B cell (primary cell): ENCODE results near the gene ANKRD44. TPM values are rescaled to one million over a fixed set of nuclear protein-coding genes. Genes with fewer than 3 reads are reported as not detected.

Source experiments
- ATAC-seq: fragments of 200-7000 bp; cut with Tn5 transposase; one replicate; pipeline ENCODE4 v1.10.0; 2021; ENCODE audit warnings: low read depth, mild to moderate bottlenecking, moderate number of reproducible peaks, moderate library complexity
- CTCF ChIA-PET: fragments of 350-600 bp; sonication (Branson Sonifier 250); formaldehyde crosslinking; loops from one replicate; lab custom pipeline; 2021; ENCODE audit warnings: antibody characterized with exemption, inconsistent platforms; lab: Charles Lee
- POLR2A ChIA-PET: fragments of 350-600 bp; sonication (Branson Sonifier 250); formaldehyde crosslinking; loops from one replicate; lab custom pipeline; 2021; ENCODE audit warnings: antibody characterized with exemption; lab: Charles Lee
- DNase-seq: peaks from one replicate; pipeline ENCODE4 v3.0.0; 2013
- H2AFZ ChIP-seq: 2 replicates; pipeline ENCODE4 v1.6.1; 2012; ENCODE audit warnings: mild to moderate bottlenecking, low read depth, low read length; ENCODE audit not compliant: insufficient read depth, poor library complexity, severe bottlenecking
- H3K27ac ChIP-seq, 2 donors: 1 replicate in 1 of 2; 2 replicates in 1 of 2; pipeline ENCODE4 v1.5.1; 2012 to 2013; ENCODE audit warnings: low read length in 2 of 2, mild to moderate bottlenecking in 2 of 2, moderate library complexity in 1 of 2
- H3K27me3 ChIP-seq, 4 experiments: fragments of 200-600 bp in 1 of 4; sonication (generic) in 1 of 4; replicated peaks in 1 of 4; 1 replicate in 2 of 4; 2 replicates in 2 of 4; pipeline versions ENCODE4 v1.6.1 to v1.7.0; 2013 to 2016; ENCODE audit warnings: low read length in 3 of 4, mild to moderate bottlenecking in 2 of 4, mixed read lengths in 1 of 4, moderate library complexity in 1 of 4; ENCODE audit not compliant: insufficient read depth in 4 of 4, control insufficient read depth in 3 of 4; ENCODE audit errors: control extremely low read depth in 1 of 4
- H3K36me3 ChIP-seq, 2 experiments: replicated peaks in 1 of 2; 1 replicate in 1 of 2; 2 replicates in 1 of 2; pipeline versions ENCODE4 v1.6.1 to v1.7.1; 2013; ENCODE audit warnings: low read length in 1 of 2; ENCODE audit not compliant: insufficient read depth in 2 of 2, control insufficient read depth in 1 of 2; ENCODE audit errors: control extremely low read depth in 1 of 2, extremely low read depth in 1 of 2
- H3K4me1 ChIP-seq, 2 donors: fragments of 200-600 bp in 1 of 2; sonication (generic) in 1 of 2; 1 replicate in 1 of 2; 2 replicates in 1 of 2; pipeline versions ENCODE4 v1.5.1 to v1.6.1; 2013 to 2017; ENCODE audit warnings: low read length in 2 of 2; ENCODE audit not compliant: control insufficient read depth in 2 of 2, insufficient read depth in 2 of 2
- H3K4me2 ChIP-seq: replicated peaks from 2 replicates; pipeline ENCODE3; 2012; ENCODE audit warnings: mild to moderate bottlenecking, low read depth, low read length; ENCODE audit not compliant: poor library complexity, severe bottlenecking
- H3K4me3 ChIP-seq, 5 experiments: fragments of 200-600 bp in 1 of 5; sonication (generic) in 1 of 5; 1 replicate in 3 of 5; 2 replicates in 2 of 5; pipeline versions ENCODE4 v1.5.1 to v1.7.0; 2011 to 2016; ENCODE audit warnings: low read length in 4 of 5, mild to moderate bottlenecking in 4 of 5, low read depth in 2 of 5, control low read depth in 1 of 5, moderate library complexity in 1 of 5; ENCODE audit not compliant: insufficient read depth in 1 of 5; ENCODE audit errors: control extremely low read depth in 1 of 5, extremely low read depth in 1 of 5
- H3K79me2 ChIP-seq: fragments of 200-600 bp; sonication (generic); one replicate; pipeline ENCODE4 v1.6.0; 2016; ENCODE audit warnings: low read length; ENCODE audit not compliant: control insufficient read depth, insufficient read depth
- H3K9ac ChIP-seq: fragments of 200-600 bp; sonication (generic); 2 replicates; pipeline ENCODE4 v1.6.1; 2017; ENCODE audit warnings: mild to moderate bottlenecking, low read length, moderate library complexity
- H3K9me3 ChIP-seq, 3 donors: one replicate each; pipeline versions ENCODE4 v1.6.1 to v1.7.1; 2013; ENCODE audit warnings: low read length in 2 of 3; ENCODE audit not compliant: control insufficient read depth in 2 of 3, insufficient read depth in 1 of 3; ENCODE audit errors: control extremely low read depth in 1 of 3
- H4K20me1 ChIP-seq: 2 replicates; pipeline ENCODE4 v1.6.0; 2012; ENCODE audit warnings: mild to moderate bottlenecking, low read length; ENCODE audit not compliant: insufficient read depth, control insufficient read depth, poor library complexity, severe bottlenecking
- H3K27ac Mint-ChIP-seq: one replicate; pipeline ENCODE4 v1.8.0; 2021; ENCODE audit warnings: mixed read lengths
- H3K27me3 Mint-ChIP-seq: one replicate; pipeline ENCODE4 v1.8.0; 2021; ENCODE audit warnings: mixed read lengths
- H3K4me1 Mint-ChIP-seq: one replicate; pipeline ENCODE4 v1.8.0; 2021; ENCODE audit warnings: mixed read lengths
- H3K4me3 Mint-ChIP-seq: one replicate; pipeline ENCODE4 v1.8.0; 2021; ENCODE audit warnings: mixed read lengths
- H3K9me3 Mint-ChIP-seq: one replicate; pipeline ENCODE4 v1.8.0; 2022; ENCODE audit warnings: mixed read lengths; ENCODE audit not compliant: insufficient read depth
- CTCF ChIP-seq: fragments of 200-600 bp; IDR thresholded peaks from one replicate; pipeline ENCODE4 v1.8.0; 2022; ENCODE audit warnings: antibody characterized with exemption, mild to moderate bottlenecking
- EZH2 ChIP-seq: IDR thresholded peaks from 2 replicates; pipeline ENCODE4 v1.6.1; 2012; ENCODE audit warnings: borderline replicate concordance, low read depth, mild to moderate bottlenecking, moderate library complexity, low read length; ENCODE audit not compliant: insufficient read depth, poor library complexity, severe bottlenecking
- WGBS: methylation state at CpG from one replicate; pipeline ENCODE4 v1.1.5; 2013; ENCODE audit warnings: missing lambda C conversion rate; ENCODE audit not compliant: insufficient coverage; 5-methylcytosine and 5-hydroxymethylcytosine counted together
- intact Hi-C: fragments of 100-400 bp; cut with micrococcal nuclease; formaldehyde crosslinking; loops from one replicate; pipeline ENCODE4 v1.10.0; 2022
- polyA plus RNA-seq: library from polyadenylated mRNA; depleted of rRNA; stranded (reverse); fragments of >200 nt; gene quantifications from 2 replicates; pipeline ENCODE4 v1.2.3, GENCODE V29; 2012
- total RNA-seq, 2 donors: library from RNA; stranded (reverse); fragments of 120-200 nt in 1 of 2; gene quantifications; 1 replicate in 1 of 2; 2 replicates in 1 of 2; pipeline versions ENCODE4 v1.2.3 to v1.2.4, GENCODE V29; 2013 to 2022

ANKRD44 gene
- total and polyA plus RNA-seq, 2 donors (not counting 1 experiment from before 2014, with no cell fraction given): 92.6 to 457 TPM

GRCh38 chr2:197137826-197138477 lies 172.6 kb downstream of the ANKRD44 start:
- no peak for TF ChIP-seq EZH2
- no peak for TF ChIP-seq CTCF
- peak overlapping the region; percentile 89 for H3K27ac Mint-ChIP-seq
- DNase-seq: no peak
- Histone ChIP-seq H3K9me3 (no peaks in the 10 kb centered on the region), H3K4me3 (peak overlapping the region in 1 of 5 experiments; percentile 6), H3K27ac (peak overlapping the region; percentile 31 to 82), H3K27me3 (no peaks in the 10 kb centered on the region), H4K20me1 (no peaks in the 10 kb centered on the region), H3K9ac (no peak overlapping the region), H3K4me1 (peaks cover 82 to 84% of the 10 kb centered on the region in 2 donors), H2AFZ (no peak overlapping the region), H3K36me3 (peaks cover 15 to 38% of the 10 kb centered on the region in 2 experiments), H3K79me2 (peaks cover 89% of the 10 kb centered on the region), H3K4me2 (peak overlapping the region; percentile 45)
- no peak for ATAC-seq
- POLR2A ChIA-PET: interaction anchor here (0.8 kb wide), 1 partner anchor 119 kb away, joined by 3 read pairs; no protein-coding TSS in a partner anchor
- intact Hi-C loops: no loop called here
- no peaks in the 10 kb centered on the region for H3K9me3 Mint-ChIP-seq
- WGBS: 43% methylated on average over 1 of the region's 3 CpGs
- peaks cover 85% of the 10 kb centered on the region for H3K4me1 Mint-ChIP-seq
- CTCF ChIA-PET: interaction anchor here (0.6 to 14.3 kb wide), 8 partner anchors 11 to 170 kb away, joined by 3 to 130 read pairs (median 6); no protein-coding TSS in a partner anchor
- no peaks in the 10 kb centered on the region for H3K27me3 Mint-ChIP-seq
- peak overlapping the region; percentile 64 for H3K4me3 Mint-ChIP-seq

- H3K9ac ChIP-seq: no peak overlapping the region
- Mint-ChIP-seq H3K4me1 (peaks cover 85% of the 10 kb centered on the region), H3K9me3 (no peaks in the 10 kb centered on the region), H3K27me3 (no peaks in the 10 kb centered on the region), H3K4me3 (peak overlapping the region; percentile 32), H3K27ac (peak overlapping the region; percentile 89)
- H3K36me3 ChIP-seq: peaks cover 15 to 42% of the 10 kb centered on the region in 2 experiments
- H3K79me2 ChIP-seq: peaks cover 84% of the 10 kb centered on the region
- H2AFZ ChIP-seq: no peak overlapping the region
- no peaks in the 10 kb centered on the region for H4K20me1 ChIP-seq
- intact Hi-C loops: no loop called here
- WGBS: 94% methylated on average over 2 of the region's 4 CpGs
- ATAC-seq: no peak
- H3K27me3 ChIP-seq: no peaks in the 10 kb centered on the region
- H3K4me1 ChIP-seq: peaks cover 83 to 85% of the 10 kb centered on the region in 2 donors
- TF ChIP-seq CTCF: no peak
- no peak for TF ChIP-seq EZH2
- no peaks in the 10 kb centered on the region for H3K9me3 ChIP-seq
- peak overlapping the region; percentile 31 to 82 for H3K27ac ChIP-seq
- peak overlapping the region; percentile 45 for H3K4me2 ChIP-seq
- H3K4me3 ChIP-seq: no peak overlapping the region
- POLR2A ChIA-PET: interaction anchor here (0.7 to 0.8 kb wide), 2 partner anchors 119 to 974 kb away, joined by 3 read pairs; no protein-coding TSS in a partner anchor
- DNase-seq: no peak
- CTCF ChIA-PET: interaction anchor here (0.6 to 14.3 kb wide), 8 partner anchors 11 to 170 kb away, joined by 3 to 130 read pairs (median 6); no protein-coding TSS in a partner anchor
These were observed 173.3 kb downstream of the ANKRD44 start for GRCh38 chr2:197137231-197137630.
